ENCODE results near the gene SPATA17. TPM values are rescaled to one million over a fixed set of nuclear protein-coding genes. Genes with fewer than 3 reads are reported as not detected.

SPATA17 gene
- total and polyA plus RNA-seq, 2 experiments from 2014 or later, result 0.43 to 1.3 TPM

DNA sequence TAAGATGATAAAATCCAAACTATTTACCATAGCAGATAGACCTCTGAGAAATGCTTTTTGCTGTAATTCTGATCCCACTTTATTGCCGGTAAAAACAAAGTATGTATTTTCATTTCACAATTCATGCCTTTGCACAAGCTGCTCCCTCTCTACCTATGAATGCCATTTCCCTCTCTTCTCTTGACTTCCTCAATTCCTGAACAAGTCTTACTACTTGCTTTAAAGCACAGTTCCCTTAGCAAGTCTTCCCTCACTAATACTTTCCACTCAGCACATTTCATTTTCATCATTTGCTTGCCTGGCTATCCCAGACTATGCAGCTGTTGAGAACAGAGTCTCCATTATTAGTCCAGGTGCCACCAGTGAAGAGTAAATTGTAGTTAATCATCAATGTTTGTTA is 14.0 kb upstream of the SPATA17 start:
- Histone ChIP-seq H3K4me3 (no peak overlapping the region), H3K9me2 (ENCODE audit: insufficient read depth) (no peaks in the 10 kb centered on the region), H3K27ac (no peak overlapping the region), H2AFZ (no peak overlapping the region), H3K36me3 (ENCODE audit: low read depth) (peaks cover 34% of the 10 kb centered on the region), H3K9ac (no peak overlapping the region), H3K27me3 (replicated peaks; ENCODE audit: insufficient read depth) (no peaks in the 10 kb centered on the region), H3K4me2 (ENCODE audit: unreplicated experiment) (no peak overlapping the region), H3F3A (ENCODE audit: insufficient read depth) (no peaks in the 10 kb centered on the region), H4K20me1 (ENCODE audit: insufficient read depth) (no peaks in the 10 kb centered on the region), H3K9me3 (ENCODE audit: low read depth) (no peaks in the 10 kb centered on the region), H3K4me1 (ENCODE audit: insufficient read depth) (no peaks in the 10 kb centered on the region), H3K79me2 (ENCODE audit: insufficient read depth) (peaks cover 74% of the 10 kb centered on the region)
- no peak for DNase-seq
- TF ChIP-seq EZH2 (IDR thresholded peaks at IDR 0.05; ENCODE audit: insufficient read depth, poor library complexity, severe bottlenecking), result no peak
- TF ChIP-seq EZH2phosphoT487 (IDR thresholded peaks at IDR 0.05; ENCODE audit: insufficient read depth, low read depth), result no peak
- in situ Hi-C loops (cut with MboI), result no loop called here
- WGBS, 2 experiments (ENCODE audit: low coverage in 1 of 2, low lambda C conversion rate in 2 of 2, missing lambda C conversion rate in 2 of 2), result 96 to 100% methylated on average over 1 of the region's 1 CpG

DNA sequence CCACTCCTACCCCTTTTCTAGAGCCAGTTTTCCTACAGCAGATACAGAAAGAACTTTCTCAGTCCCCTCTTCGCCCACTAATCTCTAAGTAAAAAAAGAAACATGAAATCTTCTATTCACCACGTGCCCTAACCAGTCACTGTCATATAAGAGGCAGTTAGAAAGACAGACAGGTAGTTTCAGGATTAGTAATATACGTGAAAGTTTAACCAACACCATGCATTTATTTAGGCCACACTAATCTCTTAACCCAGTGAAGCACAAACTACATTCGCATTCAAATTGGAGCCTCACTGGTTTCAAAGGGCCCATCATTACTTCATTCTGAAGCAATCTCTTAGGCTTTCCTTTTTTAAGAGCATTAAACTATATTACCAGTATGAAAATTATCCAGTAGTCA is 10.3 kb upstream of the SPATA17 start:
- no peak overlapping the region for H3K4me2 ChIP-seq (ENCODE audit: unreplicated experiment)
- in situ Hi-C loops (cut with MboI), result no loop called here
- no peak overlapping the region for H2AFZ ChIP-seq
- DNase-seq, result no peak
- no peaks in the 10 kb centered on the region for H3F3A ChIP-seq (ENCODE audit: insufficient read depth)
- WGBS, 2 experiments (ENCODE audit: low coverage in 1 of 2, low lambda C conversion rate in 2 of 2, missing lambda C conversion rate in 2 of 2), result 93 to 99% methylated on average over 4 of the region's 4 CpGs
- no peaks in the 10 kb centered on the region for H3K9me2 ChIP-seq (ENCODE audit: insufficient read depth)
- H3K4me1 ChIP-seq (ENCODE audit: insufficient read depth), result no peaks in the 10 kb centered on the region
- no peaks in the 10 kb centered on the region for H3K9me3 ChIP-seq (ENCODE audit: low read depth)
- H3K79me2 ChIP-seq (ENCODE audit: insufficient read depth), result peaks cover 95% of the 10 kb centered on the region
- H3K27me3 ChIP-seq (replicated peaks; ENCODE audit: insufficient read depth), result no peaks in the 10 kb centered on the region
- H3K36me3 ChIP-seq (ENCODE audit: low read depth), result peaks cover 21% of the 10 kb centered on the region
- TF ChIP-seq EZH2 (IDR thresholded peaks at IDR 0.05; ENCODE audit: insufficient read depth, poor library complexity, severe bottlenecking) (no peak), EZH2phosphoT487 (IDR thresholded peaks at IDR 0.05; ENCODE audit: insufficient read depth, low read depth) (no peak)
- H3K9ac ChIP-seq, result no peak overlapping the region
- no peak overlapping the region for H3K27ac ChIP-seq
- no peaks in the 10 kb centered on the region for H4K20me1 ChIP-seq (ENCODE audit: insufficient read depth)
- no peak overlapping the region for H3K4me3 ChIP-seq

DNA sequence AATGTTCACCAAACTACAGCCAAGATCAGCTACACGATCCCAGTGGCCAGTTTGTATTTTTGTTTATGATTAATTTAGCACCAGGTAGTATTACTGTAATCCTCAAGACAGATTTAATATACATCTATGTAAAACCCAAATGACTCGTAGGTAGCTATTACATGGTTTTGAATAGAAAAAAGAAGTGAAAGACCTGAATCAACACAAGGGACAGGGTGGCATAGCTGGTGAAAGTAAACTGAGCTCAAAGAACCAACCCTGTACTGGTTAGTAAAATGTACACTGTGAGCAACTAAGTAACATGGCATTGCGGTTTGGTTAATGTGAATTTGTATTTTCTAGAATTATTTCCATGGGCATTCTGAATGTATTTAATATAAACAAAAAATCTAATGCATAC is 9.1 kb upstream of the SPATA17 start:
- Histone ChIP-seq H3K9me3 (ENCODE audit: low read depth) (no peaks in the 10 kb centered on the region), H3K4me1 (ENCODE audit: insufficient read depth) (peaks cover 6% of the 10 kb centered on the region; the same call in 1 of the 2 replicates), H4K20me1 (ENCODE audit: insufficient read depth) (no peaks in the 10 kb centered on the region), H3F3A (ENCODE audit: insufficient read depth) (no peaks in the 10 kb centered on the region), H3K27ac (no peak overlapping the region), H3K9me2 (ENCODE audit: insufficient read depth) (no peaks in the 10 kb centered on the region), H2AFZ (no peak overlapping the region), H3K4me2 (ENCODE audit: unreplicated experiment) (no peak overlapping the region), H3K27me3 (replicated peaks; ENCODE audit: insufficient read depth) (no peaks in the 10 kb centered on the region), H3K79me2 (ENCODE audit: insufficient read depth) (peaks cover 97% of the 10 kb centered on the region), H3K9ac (no peak overlapping the region), H3K36me3 (ENCODE audit: low read depth) (peaks cover 21% of the 10 kb centered on the region), H3K4me3 (no peak overlapping the region)
- DNase-seq, result no peak
- WGBS, 2 experiments (ENCODE audit: low coverage in 1 of 2, low lambda C conversion rate in 2 of 2, missing lambda C conversion rate in 2 of 2), result 95 to 99% methylated on average over 3 of the region's 3 CpGs
- in situ Hi-C loops (cut with MboI), result no loop called here
- TF ChIP-seq EZH2 (IDR thresholded peaks at IDR 0.05; ENCODE audit: insufficient read depth, poor library complexity, severe bottlenecking) (no peak), EZH2phosphoT487 (IDR thresholded peaks at IDR 0.05; ENCODE audit: insufficient read depth, low read depth) (no peak)

DNA sequence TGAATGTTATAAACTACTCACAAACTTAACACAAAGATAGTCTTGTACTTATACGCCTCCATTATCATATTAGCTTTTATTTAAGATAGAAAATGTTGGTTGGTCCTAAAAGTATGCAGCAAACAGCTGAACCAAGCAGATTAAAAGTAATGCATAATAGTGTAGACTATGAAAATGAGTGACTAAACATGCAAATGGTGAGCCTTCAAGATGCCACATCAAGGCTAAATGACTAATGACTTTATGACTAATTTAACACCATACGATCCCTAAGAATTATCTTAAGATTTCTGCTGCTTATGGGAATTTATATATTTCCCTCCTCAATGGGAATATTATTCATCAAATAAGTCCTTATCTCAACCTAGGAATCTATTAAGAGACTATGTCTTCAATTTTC is 4.8 kb upstream of the SPATA17 start:
- H4K20me1 ChIP-seq (ENCODE audit: insufficient read depth), result no peaks in the 10 kb centered on the region
- peaks cover 95% of the 10 kb centered on the region for H3K79me2 ChIP-seq (ENCODE audit: insufficient read depth)
- H3K27me3 ChIP-seq (replicated peaks; ENCODE audit: insufficient read depth), result no peaks in the 10 kb centered on the region
- H3K4me2 ChIP-seq (ENCODE audit: unreplicated experiment), result no peak overlapping the region
- no peaks in the 10 kb centered on the region for H3K9me3 ChIP-seq (ENCODE audit: low read depth)
- no peak overlapping the region for H3K9ac ChIP-seq
- no peaks in the 10 kb centered on the region for H3K9me2 ChIP-seq (ENCODE audit: insufficient read depth)
- TF ChIP-seq EZH2phosphoT487 (IDR thresholded peaks at IDR 0.05; ENCODE audit: insufficient read depth, low read depth) (no peak), EZH2 (IDR thresholded peaks at IDR 0.05; ENCODE audit: insufficient read depth, poor library complexity, severe bottlenecking) (no peak)
- no peak for DNase-seq
- H3K4me1 ChIP-seq (ENCODE audit: insufficient read depth), result peaks cover 33% of the 10 kb centered on the region
- no peak overlapping the region for H2AFZ ChIP-seq
- in situ Hi-C loops (cut with MboI), result no loop called here
- H3K36me3 ChIP-seq (ENCODE audit: low read depth), result 0 out of 2 replicates have a peak, but pooled peaks cover 4% of the 10 kb centered on the region
- H3K4me3 ChIP-seq, result no peak overlapping the region
- H3K27ac ChIP-seq, result no peak overlapping the region
- WGBS, 2 experiments (ENCODE audit: low coverage in 1 of 2, low lambda C conversion rate in 2 of 2, missing lambda C conversion rate in 2 of 2), result 70 to 71% methylated on average over 2 of the region's 2 CpGs
- H3F3A ChIP-seq (ENCODE audit: insufficient read depth), result no peaks in the 10 kb centered on the region

DNA sequence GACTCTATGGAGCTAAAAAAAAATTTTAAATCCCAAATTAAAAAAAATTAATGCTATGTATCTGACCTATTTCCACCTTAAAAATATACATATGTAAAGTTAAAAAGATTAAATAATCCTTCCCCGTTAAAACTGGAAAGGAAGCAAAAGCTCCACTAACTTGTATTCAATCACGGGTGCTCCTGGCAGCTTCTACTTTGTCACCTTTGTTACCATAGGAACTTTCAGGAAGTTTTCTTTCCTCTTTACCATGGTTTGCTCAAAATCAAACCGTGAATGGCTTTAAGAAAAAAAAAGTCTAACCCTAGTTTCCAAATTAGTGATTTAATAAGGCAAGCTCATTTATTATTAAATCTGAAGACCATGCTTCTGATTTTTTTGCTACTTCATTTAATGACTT is 3.7 kb upstream of the SPATA17 start:
- Histone ChIP-seq H3K27ac (no peak overlapping the region), H3K9me3 (ENCODE audit: low read depth) (no peaks in the 10 kb centered on the region), H3K9me2 (ENCODE audit: insufficient read depth) (no peaks in the 10 kb centered on the region), H3K27me3 (replicated peaks; ENCODE audit: insufficient read depth) (no peaks in the 10 kb centered on the region), H3K4me2 (ENCODE audit: unreplicated experiment) (no peak overlapping the region), H3K36me3 (ENCODE audit: low read depth) (no peaks in the 10 kb centered on the region), H4K20me1 (ENCODE audit: insufficient read depth) (no peaks in the 10 kb centered on the region), H2AFZ (no peak overlapping the region), H3K9ac (no peak overlapping the region), H3K79me2 (ENCODE audit: insufficient read depth) (peaks cover 84% of the 10 kb centered on the region), H3K4me3 (no peak overlapping the region), H3K4me1 (ENCODE audit: insufficient read depth) (peaks cover 38% of the 10 kb centered on the region), H3F3A (ENCODE audit: insufficient read depth) (no peaks in the 10 kb centered on the region)
- 92 to 93% methylated on average over 3 of the region's 3 CpGs for WGBS, 2 experiments (ENCODE audit: low coverage in 1 of 2, low lambda C conversion rate in 2 of 2, missing lambda C conversion rate in 2 of 2)
- no peak for DNase-seq
- in situ Hi-C loops (cut with MboI), result no loop called here
- TF ChIP-seq EZH2 (IDR thresholded peaks at IDR 0.05; ENCODE audit: insufficient read depth, poor library complexity, severe bottlenecking), result no peak
